SU-DHL-6 (cell line): ENCODE measurements around the gene CRIP2.

Experiments used
- EZH2phosphoT487 ChIP-seq: fragments of 200-600 bp; sonication (generic), shearing (Covaris generic); conservative IDR thresholded peaks from 2 replicates; pipeline ENCODE4 v1.6.1; 2018; ENCODE audit warnings: mild to moderate bottlenecking, antibody characterized with exemption, low read length, moderate library complexity, mixed read lengths
- TF ChIP-seq, protein P1 (sequence below): fragments of 200-600 bp; sonication (generic); IDR thresholded peaks from one replicate; pipeline ENCODE4 v1.5.1; 2017; ENCODE audit warnings: antibody characterized with exemption, mild to moderate bottlenecking, low read length, moderate library complexity; ENCODE audit not compliant: insufficient read depth, poor library complexity, severe bottlenecking

DNA sequence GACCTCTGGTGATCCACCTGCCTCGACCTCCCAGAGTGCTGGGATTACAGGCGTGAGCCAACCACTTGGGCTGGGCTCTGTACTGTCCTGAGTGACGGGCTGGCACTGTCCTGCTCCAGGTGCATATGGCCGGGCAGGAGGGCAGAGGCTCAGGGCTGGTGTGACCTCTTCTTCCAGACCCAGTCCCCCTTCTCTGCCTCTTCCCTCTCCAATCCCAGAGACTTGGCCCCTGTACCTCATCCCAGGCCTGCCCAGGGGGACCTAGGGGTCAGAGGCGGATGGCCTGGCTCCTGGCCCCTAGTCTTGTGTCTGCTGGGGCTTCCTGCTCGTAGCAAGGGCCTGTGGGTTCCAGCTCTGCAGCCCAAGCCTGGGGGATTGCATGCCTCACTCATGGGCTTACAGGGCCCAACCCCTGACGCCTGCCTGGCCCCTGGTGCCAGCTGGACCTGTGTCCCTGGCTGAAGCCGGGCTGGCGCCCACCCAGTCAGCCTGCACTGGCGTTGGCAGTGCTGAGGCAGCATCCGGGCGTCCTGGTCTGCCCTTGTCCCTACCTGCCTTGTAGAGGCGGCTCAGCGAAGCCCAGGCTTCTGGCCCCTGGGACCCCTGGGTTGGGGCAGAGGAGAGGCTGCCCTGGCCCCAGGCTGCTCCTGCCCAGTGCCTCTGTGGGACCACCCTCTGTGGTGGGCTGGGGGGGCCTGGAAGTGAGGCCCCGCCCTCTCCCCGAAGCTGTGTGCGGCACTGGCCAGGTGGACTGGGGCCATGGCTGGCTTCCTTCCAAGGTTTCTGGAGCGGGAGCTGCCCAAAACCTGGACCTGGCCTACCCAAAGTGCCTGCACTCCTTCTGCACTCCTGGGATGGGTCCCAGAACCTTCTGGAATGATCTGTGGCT lies 20.7 kb downstream of the CRIP2 start:
- TF ChIP-seq, protein P1, sequence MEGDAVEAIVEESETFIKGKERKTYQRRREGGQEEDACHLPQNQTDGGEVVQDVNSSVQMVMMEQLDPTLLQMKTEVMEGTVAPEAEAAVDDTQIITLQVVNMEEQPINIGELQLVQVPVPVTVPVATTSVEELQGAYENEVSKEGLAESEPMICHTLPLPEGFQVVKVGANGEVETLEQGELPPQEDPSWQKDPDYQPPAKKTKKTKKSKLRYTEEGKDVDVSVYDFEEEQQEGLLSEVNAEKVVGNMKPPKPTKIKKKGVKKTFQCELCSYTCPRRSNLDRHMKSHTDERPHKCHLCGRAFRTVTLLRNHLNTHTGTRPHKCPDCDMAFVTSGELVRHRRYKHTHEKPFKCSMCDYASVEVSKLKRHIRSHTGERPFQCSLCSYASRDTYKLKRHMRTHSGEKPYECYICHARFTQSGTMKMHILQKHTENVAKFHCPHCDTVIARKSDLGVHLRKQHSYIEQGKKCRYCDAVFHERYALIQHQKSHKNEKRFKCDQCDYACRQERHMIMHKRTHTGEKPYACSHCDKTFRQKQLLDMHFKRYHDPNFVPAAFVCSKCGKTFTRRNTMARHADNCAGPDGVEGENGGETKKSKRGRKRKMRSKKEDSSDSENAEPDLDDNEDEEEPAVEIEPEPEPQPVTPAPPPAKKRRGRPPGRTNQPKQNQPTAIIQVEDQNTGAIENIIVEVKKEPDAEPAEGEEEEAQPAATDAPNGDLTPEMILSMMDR, result no peak
- no peak for TF ChIP-seq EZH2phosphoT487
